MM.1S (cell line): ENCODE data around the gene ERCC8.

Experiments used
- DNase-seq: peaks from one replicate; pipeline ENCODE4 v3.0.0-alpha.2; 2015
- H2AFZ ChIP-seq: fragments of 300-600 bp; sonication (generic); 2 replicates; pipeline ENCODE4 v1.6.0; 2016; ENCODE audit warnings: antibody characterized with exemption, low read length
- H3F3A ChIP-seq: fragments of 300-600 bp; sonication (generic); 2 replicates; pipeline ENCODE4 v1.6.1; 2016; ENCODE audit warnings: mild to moderate bottlenecking, antibody characterized with exemption, low read length, moderate library complexity, mixed read lengths; ENCODE audit not compliant: insufficient read depth
- H3K27ac ChIP-seq: fragments of 300-600 bp; sonication (generic); 2 replicates; pipeline ENCODE4 v1.5.1; 2016; ENCODE audit warnings: mild to moderate bottlenecking, low read length
- H3K27me3 ChIP-seq: fragments of 300-600 bp; sonication (generic); replicated peaks from 2 replicates; pipeline ENCODE4 v1.6.0; 2016; ENCODE audit warnings: low read length; ENCODE audit not compliant: insufficient read depth
- H3K36me3 ChIP-seq: fragments of 300-600 bp; sonication (generic); replicated peaks from 2 replicates; pipeline ENCODE4 v1.6.1; 2016; ENCODE audit warnings: mild to moderate bottlenecking, low read length, mixed read lengths; ENCODE audit not compliant: insufficient read depth
- H3K4me1 ChIP-seq: fragments of 300-600 bp; sonication (generic); 2 replicates; pipeline ENCODE4 v1.6.1; 2016; ENCODE audit warnings: low read length, mixed read lengths
- H3K4me2 ChIP-seq: fragments of 300-600 bp; sonication (generic); 2 replicates; pipeline ENCODE4 v1.6.0; 2016; ENCODE audit warnings: low read depth, low read length
- H3K4me3 ChIP-seq: fragments of 300-600 bp; sonication (generic); 2 replicates; pipeline ENCODE4 v1.5.1; 2016; ENCODE audit warnings: low read length, mixed read lengths
- H3K79me2 ChIP-seq: fragments of 300-600 bp; sonication (generic); 2 replicates; pipeline ENCODE4 v1.6.1; 2016; ENCODE audit warnings: mixed run types, low read length, mixed read lengths
- H3K9ac ChIP-seq: fragments of 300-600 bp; sonication (generic); 2 replicates; pipeline ENCODE4 v1.6.1; 2016; ENCODE audit warnings: low read length, mixed read lengths
- H3K9me2 ChIP-seq: fragments of 300-600 bp; sonication (generic); replicated peaks from 2 replicates; pipeline ENCODE4 v1.6.1; 2016; ENCODE audit warnings: mild to moderate bottlenecking, low read length, mixed read lengths; ENCODE audit not compliant: insufficient read depth
- H3K9me3 ChIP-seq: fragments of 300-600 bp; sonication (generic); replicated peaks from 2 replicates; pipeline ENCODE4 v1.6.1; 2016; ENCODE audit warnings: mild to moderate bottlenecking, low read length, mixed read lengths; ENCODE audit not compliant: insufficient read depth
- H4K20me1 ChIP-seq: fragments of 300-600 bp; sonication (generic); 2 replicates; pipeline ENCODE4 v1.6.1; 2016; ENCODE audit warnings: mild to moderate bottlenecking, low read length, moderate library complexity, mixed read lengths; ENCODE audit not compliant: insufficient read depth
- CTCF ChIP-seq: fragments of 300-600 bp; sonication (generic); IDR thresholded peaks from 2 replicates; pipeline ENCODE4 v1.5.1; 2016; ENCODE audit warnings: antibody characterized with exemption, low read length, mixed read lengths
- EZH2 ChIP-seq: fragments of 300-600 bp; sonication (generic); optimal IDR thresholded peaks from 2 replicates; pipeline ENCODE3; 2017; ENCODE audit warnings: low read depth, mild to moderate bottlenecking, antibody characterized with exemption, low read length, mixed read lengths
- EZH2phosphoT487 ChIP-seq: fragments of 300-600 bp; sonication (generic); IDR thresholded peaks from 2 replicates; pipeline ENCODE4 v1.6.1; 2018; ENCODE audit warnings: antibody characterized with exemption, low read length

The ERCC8 gene

DNA sequence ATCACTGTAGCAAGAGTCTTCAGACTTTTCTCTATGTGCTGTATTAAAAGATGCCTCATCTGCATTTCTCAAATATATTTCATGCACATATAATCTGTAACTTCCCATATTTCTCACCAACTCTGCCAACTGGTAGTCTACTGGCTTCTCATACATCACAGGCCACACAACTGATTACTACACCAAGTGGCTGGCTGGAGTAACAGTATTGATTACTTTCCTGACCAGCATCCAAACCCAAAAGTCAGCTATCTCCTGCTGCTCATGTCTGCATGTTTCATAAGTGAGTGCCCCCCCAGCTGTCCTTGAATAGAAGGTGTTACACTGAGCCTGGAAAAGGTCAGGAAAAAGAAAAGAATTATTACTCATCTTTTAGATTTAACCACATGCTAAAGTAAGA, 17.4 kb downstream of the ERCC8 start:
- no peaks in the 10 kb centered on the region for H3K27me3 ChIP-seq
- no peaks in the 10 kb centered on the region for H3K9me2 ChIP-seq
- no peak for DNase-seq

GRCh38 chr5:60918466-60918865, 26.4 kb downstream of the ERCC8 start:
- no peaks in the 10 kb centered on the region for H4K20me1 ChIP-seq
- H3F3A ChIP-seq = no peaks in the 10 kb centered on the region; the same call in 1 of the 2 replicates
- no peaks in the 10 kb centered on the region for H3K4me1 ChIP-seq
- no peaks in the 10 kb centered on the region for H3K79me2 ChIP-seq
- H2AFZ ChIP-seq = no peak overlapping the region
- H3K4me2 ChIP-seq = no peak overlapping the region
- no peaks in the 10 kb centered on the region for H3K27me3 ChIP-seq
- H3K9ac ChIP-seq = no peak overlapping the region
- no peak overlapping the region for H3K4me3 ChIP-seq
- H3K36me3 ChIP-seq = no peaks in the 10 kb centered on the region; the same call in 1 of the 2 replicates
- no peaks in the 10 kb centered on the region for H3K9me2 ChIP-seq
- no peak for DNase-seq
- H3K9me3 ChIP-seq = no peaks in the 10 kb centered on the region
- TF ChIP-seq EZH2 (no peak), EZH2phosphoT487 (no peak), CTCF (no peak)
- H3K27ac ChIP-seq = no peak overlapping the region

More for the DNA sequence above, 17.4 kb downstream of the ERCC8 start:
- no peak overlapping the region for H3K4me3 ChIP-seq
- no peak overlapping the region for H2AFZ ChIP-seq
- no peaks in the 10 kb centered on the region for H4K20me1 ChIP-seq
- no peaks in the 10 kb centered on the region for H3K36me3 ChIP-seq
- no peak for TF ChIP-seq EZH2
- TF ChIP-seq CTCF = no peak
- TF ChIP-seq EZH2phosphoT487 = no peak
- no peaks in the 10 kb centered on the region for H3K4me1 ChIP-seq
- no peak overlapping the region for H3K27ac ChIP-seq
- H3K9ac ChIP-seq = no peak overlapping the region
- no peaks in the 10 kb centered on the region for H3K79me2 ChIP-seq
- no peak overlapping the region for H3K4me2 ChIP-seq
- H3F3A ChIP-seq = no peaks in the 10 kb centered on the region; the same call in 1 of the 2 replicates
- no peaks in the 10 kb centered on the region for H3K9me3 ChIP-seq

DNA sequence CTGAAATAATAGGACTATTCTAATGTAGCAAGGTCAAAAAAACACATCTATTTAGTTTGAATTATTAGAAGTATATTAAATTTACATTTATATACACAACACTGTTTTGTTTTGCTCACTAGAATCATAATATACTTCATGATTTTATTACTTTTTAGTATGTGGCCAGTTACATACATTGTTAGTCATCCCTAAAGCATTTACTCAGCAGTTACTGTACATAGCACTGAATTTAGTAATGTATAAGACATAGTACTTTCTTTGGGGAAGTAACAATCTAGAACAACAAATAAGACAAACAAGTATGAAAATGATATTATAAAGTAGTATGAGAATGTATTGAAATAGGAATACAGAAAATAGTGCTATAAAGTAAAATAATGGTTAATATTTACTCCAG, 28.2 kb downstream of the ERCC8 start:
- no peak overlapping the region for H3K4me3 ChIP-seq
- no peak overlapping the region for H3K9ac ChIP-seq
- H3K79me2 ChIP-seq = no peaks in the 10 kb centered on the region
- no peaks in the 10 kb centered on the region for H3K27me3 ChIP-seq
- no peaks in the 10 kb centered on the region for H3F3A ChIP-seq
- H3K27ac ChIP-seq = no peak overlapping the region
- H3K4me2 ChIP-seq = no peak overlapping the region
- no peaks in the 10 kb centered on the region for H3K4me1 ChIP-seq
- no peak for DNase-seq
- no peak overlapping the region for H2AFZ ChIP-seq
- TF ChIP-seq CTCF (no peak), EZH2phosphoT487 (no peak), EZH2 (no peak)
- H4K20me1 ChIP-seq = no peaks in the 10 kb centered on the region
- H3K9me2 ChIP-seq = no peaks in the 10 kb centered on the region
- no peaks in the 10 kb centered on the region for H3K9me3 ChIP-seq
- H3K36me3 ChIP-seq = no peaks in the 10 kb centered on the region; the same call in 1 of the 2 replicates
